HG02973 (cell line): ENCODE results near the gene PIGX.

Experiments used
- ATAC-seq: cut with Tn5 transposase; IDR thresholded peaks from one replicate; pipeline ENCODE4 v1.9.1; 2021; ENCODE audit warnings: moderate library complexity; ENCODE audit not compliant: unreplicated experiment

Gene PIGX

DNA sequence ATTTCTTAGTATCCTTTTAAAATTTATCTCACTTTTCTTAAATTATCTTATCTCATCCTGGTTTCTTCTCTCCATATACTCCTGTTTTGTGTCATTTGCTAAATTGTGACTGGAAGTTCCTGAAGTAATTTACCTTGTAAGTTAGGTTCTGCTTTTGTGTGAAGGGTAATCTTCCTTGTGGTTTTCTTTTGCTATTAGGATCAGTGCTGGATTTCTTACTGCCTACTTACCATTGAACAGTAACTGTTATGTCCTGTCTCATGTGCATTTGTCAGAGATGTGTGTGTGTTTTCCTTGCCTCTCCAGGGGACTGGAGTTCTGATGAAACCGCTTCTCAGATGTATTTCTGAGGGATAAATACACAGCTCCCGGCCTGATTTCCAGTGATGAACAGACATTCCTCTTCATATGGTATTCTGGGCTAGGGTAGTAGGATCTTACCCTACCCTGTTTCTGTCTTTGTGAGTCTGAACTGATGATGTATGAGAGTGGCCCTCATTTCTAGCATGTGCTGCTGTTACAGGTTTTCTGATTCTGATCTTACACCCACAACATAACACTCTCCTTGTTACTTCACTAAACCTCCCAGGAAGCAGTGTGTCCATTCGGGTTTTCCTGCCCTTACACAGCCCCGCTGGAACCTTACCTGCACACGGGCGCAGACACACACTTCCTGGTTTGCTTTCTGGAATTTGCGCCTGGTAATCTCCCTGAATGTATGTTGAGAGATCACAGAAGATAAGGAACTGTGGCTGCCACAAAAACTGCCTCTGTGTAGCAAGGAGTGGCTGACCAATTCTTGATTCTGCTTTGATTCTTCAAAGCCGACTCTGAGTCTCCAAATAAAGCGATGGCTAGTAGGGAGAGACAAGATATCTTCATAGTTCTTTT is 42.2 kb downstream of the PIGX start:
- no peak for ATAC-seq

DNA sequence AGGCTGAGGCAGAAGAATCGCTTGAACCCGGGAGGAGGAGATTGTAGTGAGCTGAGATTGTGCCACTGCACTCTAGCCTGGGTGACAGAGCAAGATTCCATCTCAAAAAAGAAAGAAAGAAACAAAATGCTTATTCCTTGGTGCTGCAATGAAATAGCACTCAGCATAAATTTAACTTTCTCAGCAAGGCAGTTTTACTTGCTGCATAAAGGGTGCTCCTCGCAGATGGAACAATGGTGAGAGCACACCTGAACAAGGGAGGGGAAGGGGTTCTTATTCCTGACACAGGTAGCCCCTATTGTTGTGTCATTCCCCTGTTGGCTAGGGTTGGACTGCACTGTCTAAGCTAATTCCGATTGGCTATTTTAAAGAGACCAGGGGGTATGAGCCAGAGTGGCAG is 44.6 kb downstream of the PIGX start:
- no peak for ATAC-seq

DNA sequence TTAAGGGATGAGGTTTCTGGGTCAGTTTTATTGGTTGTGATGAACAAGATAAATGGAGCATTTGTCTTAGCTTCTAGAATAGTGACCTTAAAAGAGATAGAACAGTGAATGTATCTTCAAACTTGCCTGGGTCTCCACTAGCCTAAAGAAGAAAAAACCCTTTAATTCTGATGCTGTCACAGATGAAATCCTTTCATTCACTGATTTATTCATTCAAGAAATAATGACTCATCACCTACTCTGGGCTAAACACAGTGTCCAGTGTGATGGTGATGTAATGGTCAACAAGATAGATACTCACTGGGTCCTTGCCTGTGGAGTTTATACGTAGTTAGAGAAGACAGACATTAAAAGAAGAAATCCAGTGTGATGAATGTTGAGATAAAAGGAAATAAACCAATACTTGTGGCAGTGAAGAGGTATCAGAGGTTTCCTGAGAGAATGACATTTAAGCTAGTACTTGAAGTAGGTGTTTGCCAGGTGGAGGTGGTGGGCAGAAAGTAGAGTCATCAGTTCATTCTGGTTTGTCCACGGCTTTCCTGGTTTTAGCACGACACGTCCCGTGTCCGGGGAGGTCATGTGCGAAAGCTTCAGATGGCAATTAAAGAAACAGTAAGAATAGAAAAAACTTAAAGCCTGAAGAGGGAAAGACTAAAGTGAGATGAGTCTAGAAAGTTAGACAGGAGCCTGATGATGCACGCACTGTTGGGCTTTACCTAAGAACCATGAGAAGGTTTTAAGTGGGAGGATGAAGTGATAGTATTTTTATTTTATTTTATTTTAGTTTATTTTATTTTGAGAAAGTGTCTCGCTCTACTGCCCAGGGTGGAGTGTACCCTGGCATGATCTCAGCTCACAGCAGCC is 45.9 kb downstream of the PIGX start:
- ATAC-seq: no peak

DNA sequence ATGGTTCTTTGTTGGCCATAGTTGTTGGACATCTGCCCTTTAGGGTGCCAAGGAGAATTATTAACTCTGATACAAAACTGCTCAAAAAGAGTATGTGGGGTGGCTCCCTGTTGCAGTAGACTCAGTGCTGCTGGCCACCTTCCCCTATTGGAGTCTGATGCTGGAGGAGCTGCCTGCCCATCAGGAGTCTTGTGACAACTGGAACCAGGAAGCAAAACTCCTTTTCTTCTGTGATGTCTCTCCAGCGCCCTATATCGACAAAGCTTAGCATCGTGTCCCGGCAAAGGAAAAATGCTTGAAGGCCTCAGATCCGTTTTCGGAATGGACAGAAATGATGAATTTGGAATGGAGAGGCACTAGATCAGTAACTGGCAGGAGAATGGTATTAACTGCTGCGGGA is 51.0 kb downstream of the PIGX start:
- no peak for ATAC-seq

DNA sequence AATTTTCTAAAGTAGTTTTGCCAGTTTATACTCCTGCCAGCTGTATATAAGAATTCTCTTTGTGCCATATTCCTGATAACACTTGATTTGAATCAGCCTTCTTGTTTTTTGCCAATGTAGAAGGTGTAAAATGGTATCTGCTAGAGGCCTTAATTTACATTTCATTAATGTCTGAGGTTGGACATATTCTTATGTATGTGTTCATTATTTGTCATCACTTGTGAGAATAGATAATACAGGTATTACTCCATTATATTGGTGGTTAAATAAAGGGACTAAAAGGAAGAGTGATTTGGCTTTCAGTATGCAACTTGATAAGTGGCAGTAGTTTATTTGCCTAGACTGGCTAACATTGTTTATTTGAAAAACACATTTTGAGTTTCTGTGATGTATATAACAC is 53.3 kb downstream of the PIGX start:
- ATAC-seq: no peak

DNA sequence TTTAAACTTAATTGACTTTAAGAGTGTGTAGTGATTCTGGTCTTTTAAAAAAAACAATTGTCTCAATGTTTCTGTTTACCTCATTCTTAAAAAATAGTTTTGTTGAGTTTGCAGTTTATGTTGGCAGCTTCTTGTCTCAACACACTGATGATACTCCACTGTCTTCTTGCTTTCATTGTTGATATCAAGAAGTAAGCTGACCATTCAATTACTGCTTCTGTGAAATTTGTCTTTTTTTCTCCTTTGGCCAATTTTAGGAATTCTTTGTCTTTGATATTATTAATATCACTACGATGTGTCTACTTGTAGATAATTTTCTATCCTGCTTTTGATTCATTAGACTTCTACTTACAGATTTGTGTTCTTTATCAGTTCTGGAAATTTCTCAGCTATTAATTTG is 58.9 kb downstream of the PIGX start:
- no peak for ATAC-seq

DNA sequence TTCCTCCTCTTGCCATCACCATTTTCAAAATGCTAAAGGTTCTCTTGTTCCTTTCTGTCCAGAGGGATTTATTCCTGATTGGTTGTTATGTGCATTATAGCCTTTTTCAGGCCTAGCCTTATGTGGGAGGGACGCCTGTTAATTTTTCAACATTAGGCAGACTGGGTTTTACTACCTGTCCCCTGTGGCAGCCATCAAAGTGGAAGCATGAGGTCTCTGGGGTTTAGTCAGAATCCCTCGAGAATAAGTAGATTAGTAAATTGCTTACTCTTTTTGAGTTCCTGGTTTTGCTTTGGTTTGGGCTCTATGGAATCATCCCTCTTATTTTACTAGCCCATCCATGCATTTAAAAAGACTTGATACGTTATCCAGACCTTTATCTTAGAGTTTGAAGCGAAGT is 59.9 kb downstream of the PIGX start:
- ATAC-seq: no peak

DNA sequence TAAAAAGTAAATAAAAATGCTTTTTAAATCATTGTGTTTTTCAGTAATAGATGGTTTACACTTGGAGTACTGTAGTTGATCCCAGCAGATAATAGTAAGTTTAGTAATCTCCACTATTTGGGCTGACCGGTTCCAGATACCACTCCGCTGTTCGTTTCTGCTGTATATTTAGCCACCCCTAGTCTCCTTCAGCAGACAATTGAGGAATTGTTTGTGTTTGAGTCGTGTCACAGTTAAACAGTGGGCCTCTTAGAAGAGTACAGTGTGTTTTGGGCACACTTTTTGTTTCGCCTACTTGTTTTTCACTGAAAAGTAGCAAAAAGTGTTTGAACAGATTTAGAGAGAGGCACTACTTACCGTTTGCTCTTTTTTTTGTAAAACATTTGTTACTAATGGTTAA is 60.7 kb downstream of the PIGX start:
- ATAC-seq: no peak

DNA sequence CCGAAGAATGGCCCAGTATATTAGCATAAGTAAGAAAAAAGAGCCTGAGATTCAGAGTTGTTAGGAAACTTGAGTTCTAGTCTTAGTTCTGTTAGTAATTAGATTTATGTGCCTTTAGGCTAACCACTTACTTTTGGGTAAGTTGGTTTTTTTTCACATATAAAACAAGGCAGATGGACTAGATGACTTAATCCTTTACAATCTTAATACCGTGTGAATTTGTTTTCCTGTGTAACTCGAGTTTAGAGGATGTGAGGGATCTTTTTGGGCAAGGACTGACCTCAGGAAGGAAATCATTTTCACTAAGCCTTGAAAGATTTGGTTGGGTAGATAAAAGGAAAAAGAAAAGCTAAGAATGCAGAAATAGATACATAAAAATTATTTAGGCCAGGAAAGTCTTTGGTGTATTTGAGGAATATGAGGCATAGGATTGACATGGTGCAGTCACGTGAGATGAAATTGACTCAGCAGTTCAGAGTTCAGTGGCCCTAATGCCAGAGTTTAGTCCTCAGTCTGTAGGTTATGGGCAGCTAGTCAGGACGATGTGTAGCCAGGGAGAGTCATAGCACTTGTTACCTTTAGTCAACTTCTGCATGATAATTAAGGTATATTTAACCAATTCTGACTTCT is 62.1 kb downstream of the PIGX start:
- no peak for ATAC-seq

DNA sequence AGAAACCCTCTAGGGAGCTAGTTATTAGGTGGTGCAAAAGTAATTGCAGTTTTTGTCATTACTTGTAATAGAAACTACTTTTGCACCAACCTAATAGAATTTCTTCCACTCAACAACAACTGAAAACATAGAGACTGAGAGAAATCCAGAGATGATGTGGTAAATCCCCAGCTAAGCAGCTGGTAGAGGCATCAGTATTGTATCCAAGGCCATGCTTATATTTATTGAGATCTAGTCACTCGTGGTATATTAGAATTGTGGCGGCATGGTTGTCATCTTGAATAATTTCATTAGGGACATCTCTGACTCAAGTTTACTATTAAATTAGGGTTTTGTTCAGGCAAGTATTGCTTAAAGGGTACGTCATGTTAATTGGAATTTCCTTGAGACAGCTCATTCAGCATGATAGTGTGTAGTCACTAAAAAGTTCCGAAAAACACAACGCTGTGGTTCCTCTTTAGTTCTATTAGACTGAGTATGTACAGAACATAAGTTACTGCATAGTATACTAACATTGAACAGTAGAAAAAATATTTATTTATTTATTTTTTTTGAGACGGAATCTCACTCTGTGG is 62.8 kb downstream of the PIGX start:
- ATAC-seq: no peak

DNA sequence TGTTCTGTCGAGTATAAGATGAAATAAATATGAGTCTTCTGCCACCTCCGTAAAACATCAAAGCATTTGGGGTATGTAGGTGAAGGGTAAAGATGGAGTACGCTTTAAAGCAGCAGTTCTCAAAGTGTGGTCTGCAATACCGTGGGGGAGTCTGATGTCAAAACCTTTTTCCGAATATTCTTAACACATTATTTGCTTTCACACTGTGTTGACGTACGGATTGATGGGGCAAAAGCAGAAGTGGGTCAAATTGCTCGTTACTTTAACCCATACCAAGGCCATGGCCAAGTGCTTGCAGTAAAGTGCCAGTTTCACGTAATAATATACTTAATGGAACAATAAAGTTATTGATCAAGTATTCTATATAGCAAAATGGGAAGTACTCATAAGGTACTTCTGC is 63.8 kb downstream of the PIGX start:
- ATAC-seq: no peak

DNA sequence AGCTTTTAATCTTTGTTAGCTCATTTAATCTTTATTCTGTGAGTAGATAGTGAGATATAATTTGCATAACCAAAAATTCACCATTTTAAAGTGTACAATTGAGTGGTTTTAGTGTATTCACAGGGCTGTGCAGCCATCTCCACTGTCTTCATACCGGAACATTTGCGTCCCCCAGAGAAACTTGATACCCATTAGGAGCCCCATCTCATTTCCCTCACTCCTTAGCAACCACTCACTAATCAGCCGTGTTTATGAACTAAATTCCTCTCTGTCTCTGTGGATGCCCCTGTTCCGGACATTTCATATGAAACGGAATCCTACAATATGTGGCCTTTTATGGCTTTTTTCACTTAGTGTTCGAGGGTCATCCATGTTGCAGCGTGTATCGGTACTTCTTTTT is 65.7 kb downstream of the PIGX start:
- no peak for ATAC-seq

DNA sequence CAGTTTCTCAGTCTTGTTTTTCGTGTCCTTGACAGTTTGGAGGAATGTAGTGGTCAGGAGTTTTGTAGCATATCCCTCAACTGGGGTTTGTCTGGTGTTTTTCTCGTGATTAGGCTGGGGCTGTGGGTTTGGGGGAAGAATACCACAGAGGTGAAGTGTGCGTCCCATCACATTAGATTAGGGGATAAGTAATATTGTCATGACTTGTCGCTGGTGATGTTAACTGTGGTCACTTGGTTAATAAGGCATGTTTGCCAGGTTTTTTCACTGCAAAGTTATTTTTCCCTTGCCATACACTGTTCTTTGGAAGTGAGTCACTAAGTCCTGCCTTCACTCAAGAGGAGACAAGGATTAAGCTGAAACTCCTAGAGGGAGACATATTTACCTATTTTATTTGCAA is 66.6 kb downstream of the PIGX start:
- no peak for ATAC-seq

DNA sequence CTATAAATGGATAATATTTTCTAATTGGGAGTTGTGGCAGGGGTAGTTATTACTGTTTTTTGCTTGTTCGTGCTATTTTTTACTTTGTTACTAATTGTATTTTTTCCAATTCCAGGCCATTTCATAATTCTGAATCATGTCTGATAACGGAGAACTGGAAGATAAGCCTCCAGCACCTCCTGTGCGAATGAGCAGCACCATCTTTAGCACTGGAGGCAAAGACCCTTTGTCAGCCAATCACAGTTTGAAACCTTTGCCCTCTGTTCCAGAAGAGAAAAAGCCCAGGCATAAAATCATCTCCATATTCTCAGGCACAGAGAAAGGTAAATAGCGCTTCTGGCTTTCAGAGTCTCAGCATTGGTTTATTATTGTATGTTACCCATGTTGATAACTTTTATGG is 70.3 kb downstream of the PIGX start:
- no peak for ATAC-seq
